ENCODE data around the gene ZP1.

- TF ChIP-seq CEBPB (IDR thresholded peaks at IDR 0.05; ENCODE audit: low read depth, low read length) (no peak), POLR2A (IDR thresholded peaks at IDR 0.05; ENCODE audit: low read depth, low read length) (no peak), RFX5 (IDR thresholded peaks at IDR 0.05; ENCODE audit: low read depth, low read length) (no peak), RCOR1 (IDR thresholded peaks at IDR 0.05; ENCODE audit: insufficient replicate concordance, low read length) (no peak), USF2 (IDR thresholded peaks at IDR 0.05; ENCODE audit: low read depth, low read length) (no peak), BHLHE40 (IDR thresholded peaks at IDR 0.05; ENCODE audit: low read depth, low read length) (no peak)
- TF ChIP-seq, protein P1, sequence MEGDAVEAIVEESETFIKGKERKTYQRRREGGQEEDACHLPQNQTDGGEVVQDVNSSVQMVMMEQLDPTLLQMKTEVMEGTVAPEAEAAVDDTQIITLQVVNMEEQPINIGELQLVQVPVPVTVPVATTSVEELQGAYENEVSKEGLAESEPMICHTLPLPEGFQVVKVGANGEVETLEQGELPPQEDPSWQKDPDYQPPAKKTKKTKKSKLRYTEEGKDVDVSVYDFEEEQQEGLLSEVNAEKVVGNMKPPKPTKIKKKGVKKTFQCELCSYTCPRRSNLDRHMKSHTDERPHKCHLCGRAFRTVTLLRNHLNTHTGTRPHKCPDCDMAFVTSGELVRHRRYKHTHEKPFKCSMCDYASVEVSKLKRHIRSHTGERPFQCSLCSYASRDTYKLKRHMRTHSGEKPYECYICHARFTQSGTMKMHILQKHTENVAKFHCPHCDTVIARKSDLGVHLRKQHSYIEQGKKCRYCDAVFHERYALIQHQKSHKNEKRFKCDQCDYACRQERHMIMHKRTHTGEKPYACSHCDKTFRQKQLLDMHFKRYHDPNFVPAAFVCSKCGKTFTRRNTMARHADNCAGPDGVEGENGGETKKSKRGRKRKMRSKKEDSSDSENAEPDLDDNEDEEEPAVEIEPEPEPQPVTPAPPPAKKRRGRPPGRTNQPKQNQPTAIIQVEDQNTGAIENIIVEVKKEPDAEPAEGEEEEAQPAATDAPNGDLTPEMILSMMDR (conservative IDR thresholded peaks at IDR 0.05; ENCODE audit: low read depth, low read length), result no peak
These were observed 15.0 kb upstream of the ZP1 start for GRCh38 chr11:60852117-60852981.
